Measurements from ENCODE around the gene SDK2.
A peak's percentile ranks its signal among the peaks of the same experiment; 100 is the strongest.

Gene SDK2

GRCh38 chr17:73644145-73645049, at the start of gene SDK2:
Gene SDK2, minus strand, starts transcription at chr17:73644445. Its CDS starts 357 bp downstream, at chr17:73644088.
- no peak for DNase-seq

GRCh38 chr17:73693071-73693470, 48.8 kb upstream of the SDK2 start:
- DNase-seq = no peak

GRCh38 chr17:73691321-73691766, 47.1 kb upstream of the SDK2 start:
- DNase-seq = no peak

- DNase-seq = no peak
These were observed 46.4 kb upstream of the SDK2 start for GRCh38 chr17:73690676-73691075.

- no peak for DNase-seq
These were observed 45.5 kb upstream of the SDK2 start for GRCh38 chr17:73689596-73690275.

GRCh38 chr17:73686961-73687360, 42.7 kb upstream of the SDK2 start:
- no peak for DNase-seq

GRCh38 chr17:73686126-73686525, 41.9 kb upstream of the SDK2 start:
- no peak for DNase-seq

GRCh38 chr17:73684183-73684582, 39.9 kb upstream of the SDK2 start:
- no peak for DNase-seq

GRCh38 chr17:73683771-73684170, 39.5 kb upstream of the SDK2 start:
- DNase-seq = no peak

- DNase-seq = no peak
These were observed 37.7 kb upstream of the SDK2 start for GRCh38 chr17:73681946-73682345.

- DNase-seq = no peak
These were observed 35.2 kb upstream of the SDK2 start for GRCh38 chr17:73679476-73679875.

- DNase-seq = no peak
These were observed 34.8 kb upstream of the SDK2 start for GRCh38 chr17:73678999-73679398.

- DNase-seq = no peak
These were observed 25.5 kb upstream of the SDK2 start for GRCh38 chr17:73669771-73670170.

- DNase-seq = no peak
These were observed 23.1 kb upstream of the SDK2 start for GRCh38 chr17:73667181-73667959.

- DNase-seq = no peak
These were observed 19.4 kb upstream of the SDK2 start for GRCh38 chr17:73663614-73664013.

GRCh38 chr17:73660366-73660765, 16.1 kb upstream of the SDK2 start:
- no peak for DNase-seq

GRCh38 chr17:73658821-73659515, 14.7 kb upstream of the SDK2 start:
- DNase-seq = no peak

- DNase-seq = peak; percentile 6
These were observed 13.3 kb upstream of the SDK2 start for GRCh38 chr17:73657473-73658116.

- no peak for DNase-seq
These were observed 10.0 kb upstream of the SDK2 start for GRCh38 chr17:73654241-73654640.

- no peak for DNase-seq
These were observed 9.6 kb upstream of the SDK2 start for GRCh38 chr17:73653810-73654209.

GRCh38 chr17:73652886-73653480, 8.7 kb upstream of the SDK2 start:
- DNase-seq = no peak
